GM18519 (cell line): ENCODE results near the gene CKAP2L.

Experiments
- ATAC-seq: cut with Tn5 transposase; IDR thresholded peaks from one replicate; pipeline ENCODE4 v1.9.1; 2021; ENCODE audit warnings: mild to moderate bottlenecking, moderate library complexity; ENCODE audit not compliant: unreplicated experiment, low FRiP score

The CKAP2L gene, protein sequence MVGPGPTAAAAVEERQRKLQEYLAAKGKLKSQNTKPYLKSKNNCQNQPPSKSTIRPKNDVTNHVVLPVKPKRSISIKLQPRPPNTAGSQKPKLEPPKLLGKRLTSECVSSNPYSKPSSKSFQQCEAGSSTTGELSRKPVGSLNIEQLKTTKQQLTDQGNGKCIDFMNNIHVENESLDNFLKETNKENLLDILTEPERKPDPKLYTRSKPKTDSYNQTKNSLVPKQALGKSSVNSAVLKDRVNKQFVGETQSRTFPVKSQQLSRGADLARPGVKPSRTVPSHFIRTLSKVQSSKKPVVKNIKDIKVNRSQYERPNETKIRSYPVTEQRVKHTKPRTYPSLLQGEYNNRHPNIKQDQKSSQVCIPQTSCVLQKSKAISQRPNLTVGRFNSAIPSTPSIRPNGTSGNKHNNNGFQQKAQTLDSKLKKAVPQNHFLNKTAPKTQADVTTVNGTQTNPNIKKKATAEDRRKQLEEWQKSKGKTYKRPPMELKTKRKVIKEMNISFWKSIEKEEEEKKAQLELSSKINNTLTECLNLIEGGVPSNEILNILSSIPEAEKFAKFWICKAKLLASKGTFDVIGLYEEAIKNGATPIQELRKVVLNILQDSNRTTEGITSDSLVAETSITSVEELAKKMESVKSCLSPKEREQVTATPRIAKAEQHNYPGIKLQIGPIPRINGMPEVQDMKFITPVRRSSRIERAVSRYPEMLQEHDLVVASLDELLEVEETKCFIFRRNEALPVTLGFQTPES

DNA sequence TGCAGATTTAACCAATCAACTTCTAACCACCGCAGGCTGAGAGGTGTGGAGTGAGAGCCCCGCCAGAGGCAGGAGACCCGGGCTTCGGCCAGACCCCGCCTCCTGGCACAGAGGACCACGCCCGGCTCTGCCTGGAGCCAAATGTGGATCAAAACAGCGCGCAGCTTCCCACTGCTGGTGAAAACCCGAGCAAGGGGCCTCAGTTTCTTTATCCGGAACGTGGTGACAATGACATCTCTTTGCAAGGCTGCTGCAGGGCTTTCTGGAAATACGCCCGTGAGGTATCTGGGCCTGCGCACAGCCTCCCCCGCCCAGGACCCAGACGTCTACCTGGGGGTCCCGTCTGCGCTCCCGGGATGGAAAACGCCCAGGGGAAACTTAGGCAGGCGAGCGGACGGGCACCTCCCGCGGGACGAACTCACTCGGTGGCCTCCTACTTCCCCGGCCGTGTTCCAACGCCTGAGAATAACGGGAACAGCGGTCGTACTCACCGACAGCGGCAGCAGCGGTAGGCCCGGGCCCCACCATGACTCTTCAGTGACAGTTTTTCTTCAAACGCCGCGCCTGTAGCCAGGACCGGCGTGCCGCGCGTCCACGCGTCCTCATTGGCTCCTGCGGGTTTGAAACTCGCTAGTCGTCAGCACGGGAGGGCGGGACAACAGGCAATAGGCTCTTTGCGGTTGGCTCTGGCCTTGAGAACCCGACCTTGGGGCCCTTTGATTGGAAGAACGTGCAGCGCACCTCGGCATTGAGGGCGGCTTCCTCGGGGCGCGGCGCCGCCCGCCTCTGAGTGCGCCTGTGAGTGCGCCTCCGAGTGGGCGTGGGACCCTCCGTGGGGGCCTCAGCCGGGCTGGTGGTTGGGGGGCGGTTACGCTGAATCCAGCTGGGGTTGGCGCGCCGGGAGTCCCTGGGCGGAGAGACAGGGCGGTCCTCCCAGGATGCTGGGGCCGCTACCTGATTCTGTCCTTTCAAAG lies at the start of gene CKAP2L:
Gene CKAP2L, minus strand, starts transcription at position 539 of the 974 bp plus-strand sequence. Its CDS starts 11 bp downstream, at position 528.
- peak; percentile 96 for ATAC-seq

DNA sequence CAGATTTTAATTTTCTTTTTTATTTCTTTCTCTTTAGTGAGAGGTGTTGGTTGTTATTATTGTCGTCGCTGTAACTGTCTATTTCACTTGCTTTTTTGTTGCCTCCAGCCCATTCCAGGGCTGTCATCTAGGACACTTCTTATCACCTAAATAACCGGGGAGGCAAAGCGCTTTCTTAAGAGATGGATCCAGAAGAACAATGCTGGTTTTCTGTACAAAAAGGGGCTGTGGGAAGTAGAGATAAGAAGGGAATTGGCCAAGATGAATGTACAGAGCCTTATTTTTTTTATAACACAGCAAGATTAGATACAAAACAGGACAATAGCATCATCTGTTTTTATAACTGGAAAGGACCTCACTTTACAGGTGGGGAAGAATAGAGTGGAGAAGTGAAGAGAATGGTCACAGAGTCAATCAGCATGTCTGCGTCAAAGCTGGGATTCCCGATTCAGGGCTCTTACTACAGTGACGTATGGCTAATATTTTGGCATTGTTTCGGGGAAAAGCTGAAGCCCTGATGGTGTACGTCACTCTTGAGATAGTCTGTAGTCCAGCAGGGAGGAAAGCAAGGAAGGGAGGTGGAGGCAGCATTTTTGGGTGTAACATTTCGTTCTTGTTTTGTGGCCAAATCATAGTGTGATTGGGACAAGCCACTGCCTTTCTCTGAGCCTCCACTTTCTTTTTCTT lies 49.0 kb upstream of the CKAP2L start:
- no peak for ATAC-seq

DNA sequence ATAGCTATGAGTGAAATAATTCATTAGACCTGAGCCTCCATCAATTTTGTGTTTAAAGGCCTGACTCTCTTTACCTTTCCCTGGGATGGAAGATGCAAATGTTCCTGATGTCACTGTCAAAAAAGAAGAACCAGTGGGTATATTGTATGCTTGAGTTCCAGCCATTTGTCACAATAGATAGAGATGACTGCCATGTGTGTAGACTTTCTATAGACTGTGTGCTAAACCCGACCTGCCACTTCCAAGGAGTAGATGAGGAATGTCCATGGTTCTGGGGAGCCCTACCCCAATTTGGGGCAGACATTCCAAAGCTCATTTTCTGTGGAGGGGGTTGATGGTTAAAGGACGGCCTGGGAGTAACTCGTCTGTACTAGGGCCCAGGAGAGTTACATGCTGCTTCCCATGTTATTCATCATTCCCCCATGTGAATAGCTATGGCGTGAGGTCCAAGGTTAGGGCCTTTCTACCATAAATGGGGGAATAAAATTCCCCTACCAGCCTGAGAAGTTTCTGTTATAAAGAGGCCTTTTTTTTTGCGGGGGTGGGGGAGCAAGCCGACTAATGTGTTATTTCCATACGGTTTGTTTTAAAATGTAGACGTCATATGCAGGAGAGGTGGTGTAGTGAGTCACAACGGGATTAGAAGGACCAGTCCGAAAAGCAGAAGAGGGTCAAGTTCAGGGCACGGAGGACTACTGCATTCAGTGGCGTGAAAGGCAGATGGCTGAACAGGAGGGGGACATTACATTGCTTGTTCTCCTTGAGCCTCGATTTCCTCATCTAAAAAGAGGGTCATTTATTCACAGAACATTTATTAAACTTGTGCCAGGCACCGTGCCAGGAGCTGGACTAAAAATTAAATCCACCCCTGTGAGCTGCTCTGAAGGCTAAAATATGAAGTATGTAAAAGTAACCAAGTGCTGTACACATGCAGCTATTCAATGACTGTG lies 48.2 kb upstream of the CKAP2L start:
- no peak for ATAC-seq

DNA sequence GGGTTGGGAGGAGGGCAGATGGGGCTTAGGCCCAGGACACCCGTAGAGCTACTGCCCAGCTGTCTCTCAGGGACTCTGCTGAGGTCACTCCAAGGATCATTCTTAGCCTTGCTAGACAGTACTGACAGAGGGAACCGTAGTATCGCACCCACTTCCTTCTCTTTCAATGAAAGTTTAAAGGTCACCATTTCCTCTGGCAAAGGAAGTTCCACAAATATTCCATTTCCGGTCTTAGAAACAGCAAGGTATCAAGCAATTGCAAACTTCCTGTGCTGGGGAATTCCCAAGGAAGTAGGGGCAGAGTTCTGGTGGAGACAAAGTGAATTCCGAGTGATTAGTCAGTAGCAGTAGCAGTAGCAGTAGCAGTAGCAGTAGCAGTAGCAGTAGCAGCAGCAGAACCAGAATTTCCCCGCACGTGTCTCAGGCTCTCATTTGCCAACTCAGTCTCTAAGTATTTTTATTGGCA lies 47.5 kb upstream of the CKAP2L start:
- ATAC-seq, result no peak

DNA sequence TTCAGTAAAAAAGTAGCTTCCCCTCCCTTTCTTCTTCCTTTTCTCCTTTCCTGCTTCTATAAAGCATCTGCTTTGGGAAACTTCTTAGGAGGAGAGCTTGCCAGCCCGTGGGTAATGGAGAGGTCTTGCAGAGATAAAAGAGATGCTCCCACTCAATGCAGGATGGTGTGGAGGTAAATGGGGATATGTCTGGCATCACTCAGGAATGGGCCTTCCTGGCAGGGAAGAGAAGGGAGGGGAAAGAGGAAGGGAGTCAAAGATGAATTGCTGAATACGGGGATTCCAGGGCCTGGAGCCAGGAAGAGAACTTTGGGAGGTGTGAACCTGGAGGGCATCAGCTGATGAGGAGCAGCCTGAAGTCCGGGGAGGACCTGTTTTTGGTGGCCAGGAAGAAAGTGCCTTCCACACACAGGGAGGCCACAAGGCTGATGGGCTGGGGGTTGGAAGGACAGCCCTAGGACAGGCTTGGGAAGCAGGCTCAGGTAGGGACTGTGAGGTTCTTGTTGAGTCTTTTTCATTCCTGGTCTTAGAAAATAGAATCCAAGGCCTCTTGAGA lies 46.9 kb upstream of the CKAP2L start:
- ATAC-seq, result no peak

DNA sequence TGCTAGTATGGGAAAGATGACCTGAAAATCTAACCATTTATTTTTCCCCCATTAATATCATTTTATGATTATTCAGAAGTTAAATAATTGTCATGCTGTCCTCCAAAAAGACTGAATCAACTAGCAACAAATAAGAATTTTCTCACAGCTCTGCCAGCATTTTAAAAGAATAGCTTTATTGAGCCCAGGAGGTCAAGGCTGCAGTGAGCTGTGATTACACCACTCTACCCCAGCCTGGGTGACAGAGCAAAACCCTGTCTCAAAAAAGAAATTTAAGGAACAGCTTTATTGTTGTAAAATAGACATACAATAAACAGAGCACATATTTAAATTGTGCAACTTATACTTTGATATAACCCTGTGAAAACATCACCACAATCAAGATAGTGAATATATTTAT lies 44.7 kb upstream of the CKAP2L start:
- ATAC-seq, result no peak

DNA sequence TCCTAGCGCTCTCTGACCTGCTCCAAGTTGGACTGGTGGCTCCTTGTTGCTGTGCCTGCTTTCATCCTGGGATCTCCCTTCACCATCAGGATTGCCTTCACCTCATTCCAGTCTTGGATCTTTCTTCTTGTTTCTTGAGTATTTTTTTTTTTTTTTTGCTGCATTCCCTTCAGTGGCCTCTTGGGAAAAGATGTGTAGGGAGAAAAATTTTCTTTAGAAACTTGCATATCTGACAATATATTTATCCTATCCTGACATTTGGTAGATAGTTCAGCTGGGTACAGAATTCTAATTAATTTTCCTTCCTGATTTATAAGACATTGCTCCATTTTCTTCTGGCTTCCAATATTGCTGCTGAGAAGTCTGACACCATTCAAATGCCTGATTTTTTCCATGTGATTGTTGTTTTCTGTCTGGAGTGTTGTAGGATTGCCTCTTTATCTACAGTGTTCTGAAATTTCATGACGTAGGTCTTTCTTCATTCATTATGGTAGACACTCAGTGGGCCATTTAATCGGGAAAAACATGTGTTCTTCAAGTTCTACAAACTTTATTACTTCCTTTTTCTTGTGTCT lies 42.9 kb upstream of the CKAP2L start:
- no peak for ATAC-seq

DNA sequence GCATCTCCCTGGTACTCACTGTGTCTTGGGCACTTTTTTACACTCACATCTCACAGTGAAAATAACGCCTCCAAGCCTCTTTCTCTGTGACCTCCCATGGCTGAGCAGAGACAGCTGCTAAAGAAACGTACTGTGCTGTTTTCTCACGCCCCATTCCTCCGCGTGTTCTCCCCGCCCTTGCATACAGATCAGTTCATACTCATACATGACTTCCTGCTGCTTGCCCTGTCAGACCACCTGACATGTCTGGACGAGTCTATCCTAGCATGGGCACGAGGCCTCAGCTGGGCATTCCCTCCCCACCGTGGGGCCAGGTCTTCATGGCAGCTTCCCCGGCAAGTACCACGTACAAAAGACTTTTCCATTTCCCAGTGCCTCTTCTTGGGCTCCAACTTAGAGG lies 41.1 kb upstream of the CKAP2L start:
- no peak for ATAC-seq

DNA sequence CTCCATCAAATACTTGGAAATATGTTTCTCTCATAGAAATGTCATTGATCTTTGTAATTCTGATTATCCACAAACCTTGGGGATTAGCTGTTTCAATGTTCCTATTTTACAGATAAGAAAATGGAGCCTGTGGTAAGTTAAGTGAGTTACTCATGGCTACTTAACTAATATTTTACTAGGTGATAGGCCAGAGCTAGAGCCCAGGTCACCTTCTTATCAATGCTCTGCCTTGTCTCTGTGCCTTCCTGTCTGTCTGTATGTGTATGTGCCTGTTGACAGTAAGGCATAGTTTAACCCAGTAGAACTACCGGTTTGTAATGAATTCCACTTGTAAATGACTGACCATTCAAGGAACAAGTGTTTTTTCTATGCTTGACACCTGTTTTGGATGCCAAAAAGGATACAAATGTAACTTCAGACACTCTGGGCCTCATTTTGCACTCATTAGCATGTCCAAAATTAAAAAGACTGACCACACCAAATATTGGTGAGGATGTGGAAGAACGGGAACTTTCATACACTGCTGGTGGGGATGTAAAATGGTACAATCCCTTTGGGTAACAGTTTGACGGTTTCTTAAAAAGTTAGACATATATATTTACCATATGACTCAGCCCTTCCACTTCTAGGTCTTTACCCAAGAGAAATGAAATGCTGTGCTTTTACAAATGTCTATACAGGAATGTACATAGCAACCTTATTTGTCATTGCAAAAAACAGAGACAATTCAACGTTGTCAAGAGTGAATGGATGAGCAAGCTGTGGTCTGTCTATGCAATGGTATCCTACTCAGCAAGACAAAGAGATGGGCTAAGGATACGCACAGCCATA lies 39.5 kb upstream of the CKAP2L start:
- no peak for ATAC-seq

DNA sequence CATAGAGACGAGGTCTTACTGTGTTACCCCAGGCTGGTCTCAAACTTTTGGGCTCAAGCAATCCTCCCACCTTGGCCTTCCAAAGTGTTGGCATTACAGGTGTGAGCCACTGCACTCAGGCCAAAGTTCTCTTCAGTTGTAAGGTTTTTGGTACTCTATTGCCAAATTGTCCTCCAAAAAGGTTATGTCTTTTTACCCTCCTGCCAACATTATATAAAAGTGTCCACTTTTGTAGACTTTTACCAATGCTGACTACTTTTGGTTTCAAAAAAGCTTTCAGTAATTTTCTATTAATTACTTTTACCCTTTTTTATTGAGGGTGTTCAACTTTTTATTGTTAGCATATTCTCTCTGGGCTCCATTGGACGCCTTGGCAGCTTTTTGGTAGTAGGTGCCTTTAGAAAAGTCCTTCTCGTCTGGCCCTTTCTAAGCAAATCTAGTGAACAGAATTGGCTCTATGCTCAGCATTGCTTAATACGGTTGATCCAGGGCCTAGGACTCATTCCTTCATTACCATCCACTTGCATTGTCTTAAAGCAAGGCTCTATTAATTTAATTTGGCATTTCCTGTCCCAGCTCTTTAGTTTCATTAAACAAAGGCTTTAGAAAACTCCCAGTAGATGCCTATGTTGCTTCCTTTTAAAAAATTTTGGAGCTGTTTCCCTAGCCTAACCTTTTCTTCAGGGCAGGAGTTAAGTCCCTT lies 36.6 kb upstream of the CKAP2L start:
- ATAC-seq, result no peak

DNA sequence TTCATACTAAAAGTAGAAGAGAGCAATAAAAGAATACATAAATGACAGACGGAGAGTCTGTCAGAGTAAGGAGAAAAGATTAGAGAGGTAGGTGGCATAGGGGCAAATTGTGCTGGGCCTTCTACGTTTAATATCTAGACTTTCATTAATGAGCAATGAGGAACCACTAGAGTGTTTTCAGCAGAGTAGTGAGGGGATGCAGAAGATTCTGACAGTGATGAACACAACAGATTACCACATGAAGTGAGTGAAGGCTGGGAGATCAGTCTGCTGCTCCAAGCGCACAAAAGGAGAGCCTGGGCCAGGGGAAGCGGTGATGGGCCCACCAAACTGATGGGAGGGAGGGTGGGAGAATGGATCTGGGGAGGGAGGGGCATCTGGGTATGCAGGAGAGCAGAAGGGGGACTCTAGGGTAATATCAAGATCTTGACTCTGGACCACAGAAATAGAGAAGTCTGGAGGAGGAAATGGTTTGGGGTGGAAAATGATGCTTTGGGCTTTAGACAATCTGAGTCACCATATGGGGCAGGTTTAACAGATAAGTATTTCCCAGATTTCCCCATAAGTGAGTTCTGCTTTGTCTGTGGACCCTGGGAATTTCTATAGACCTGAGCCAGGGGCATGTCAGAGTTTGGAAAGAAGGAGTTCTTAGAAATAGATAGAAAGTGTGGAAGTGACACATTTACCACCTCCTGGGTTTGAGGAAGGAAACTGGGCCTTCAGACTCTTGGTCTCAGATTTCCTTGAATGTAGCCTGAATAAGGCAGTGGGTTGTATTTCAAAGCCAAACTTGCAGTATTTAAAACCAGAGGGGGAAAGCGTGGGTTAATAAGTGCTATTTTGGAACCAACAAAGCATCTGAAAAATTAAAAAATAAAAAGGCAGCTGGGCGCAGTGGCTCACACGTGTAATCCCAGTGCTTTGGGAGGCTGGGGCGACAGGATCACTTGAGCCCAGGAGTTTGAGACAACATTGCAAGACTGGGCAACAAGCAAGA lies 34.9 kb upstream of the CKAP2L start:
- ATAC-seq, result no peak

DNA sequence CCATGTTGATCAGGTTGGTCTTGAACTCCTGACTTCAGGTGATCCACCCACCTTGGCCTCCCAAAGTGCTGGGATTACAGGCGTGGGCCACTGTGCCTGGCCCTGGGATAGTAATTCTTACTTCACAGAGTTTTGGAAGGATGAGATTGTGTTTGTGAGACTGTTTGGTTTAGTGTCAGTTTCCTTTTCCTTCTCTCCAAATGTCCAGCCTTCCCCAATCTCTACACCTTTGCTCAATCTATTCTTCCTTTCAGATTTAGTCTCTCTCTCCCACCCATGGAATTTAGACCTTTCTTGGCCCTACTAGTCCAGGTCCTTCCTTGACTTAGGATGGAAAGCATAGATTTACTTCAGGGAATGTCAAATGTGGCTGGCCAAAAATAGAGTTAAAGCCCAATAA lies 32.1 kb upstream of the CKAP2L start:
- no peak for ATAC-seq

DNA sequence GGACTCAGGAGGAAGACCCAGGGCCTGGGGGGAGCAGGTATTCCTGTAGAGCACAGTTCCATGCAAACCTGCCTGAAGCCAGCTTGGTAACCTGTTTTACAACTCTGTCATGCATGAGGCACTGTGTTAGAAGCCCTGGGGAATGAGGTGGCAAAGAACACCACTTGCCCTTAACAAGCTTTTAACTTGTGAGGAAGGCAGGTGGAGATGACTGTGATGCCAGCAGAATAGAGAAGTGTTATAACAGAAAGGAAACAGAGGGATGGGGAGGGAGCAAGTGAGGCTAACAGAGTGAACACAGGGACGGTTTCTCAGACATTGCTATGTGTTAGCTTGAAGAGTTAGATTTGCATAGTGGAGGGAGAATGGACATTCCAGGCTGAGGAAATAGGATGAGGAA lies 31.4 kb upstream of the CKAP2L start:
- ATAC-seq, result no peak

DNA sequence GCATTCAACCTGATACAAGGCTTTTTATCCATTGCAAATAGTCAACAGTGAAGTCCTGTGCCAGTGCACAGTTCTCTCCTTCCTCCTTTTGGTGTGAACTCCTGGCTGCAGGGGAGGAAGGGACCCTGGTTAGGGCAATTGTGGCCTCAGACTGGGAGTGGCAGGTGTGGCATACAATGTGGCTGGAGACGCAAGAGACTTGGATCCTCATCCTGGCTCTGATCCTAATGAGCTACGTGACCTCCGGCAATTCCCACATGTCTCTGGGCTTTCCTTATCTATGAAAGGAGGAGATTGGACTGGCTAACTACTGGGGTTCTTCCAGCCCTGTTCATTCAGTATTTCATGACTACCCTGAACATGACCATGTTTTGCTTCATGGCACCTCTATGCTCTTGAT lies 30.4 kb upstream of the CKAP2L start:
- ATAC-seq, result no peak

DNA sequence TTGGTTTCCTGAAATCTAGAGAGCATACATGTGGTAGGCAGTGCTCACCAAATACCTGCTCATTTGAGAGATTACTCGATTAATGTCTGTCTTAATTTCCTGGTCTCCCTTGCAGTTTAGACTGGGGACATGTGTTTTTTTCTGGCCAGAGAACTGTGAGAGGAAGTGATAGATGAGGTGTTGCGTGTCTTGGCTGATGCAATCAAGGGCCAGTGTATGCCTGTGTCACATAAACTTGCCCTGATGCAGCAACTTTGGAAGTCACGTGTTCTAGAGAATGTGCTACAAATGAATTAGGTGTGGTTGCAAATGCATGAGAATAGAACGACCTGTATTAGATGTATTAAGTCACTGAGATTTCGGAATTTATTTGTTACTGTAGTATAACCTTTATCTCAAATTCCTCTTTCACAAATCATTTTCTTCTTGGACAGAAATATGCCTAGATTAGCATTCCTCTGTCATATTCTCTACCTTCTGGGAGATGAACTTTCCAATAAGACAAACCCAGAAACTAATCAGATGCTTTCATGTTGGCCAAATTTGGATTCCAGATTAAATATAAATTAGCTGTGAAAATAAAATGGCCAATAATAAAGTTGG lies 29.8 kb upstream of the CKAP2L start:
- ATAC-seq, result no peak
